ENCODE results near the gene CD300LG. TPM values are rescaled to one million over a fixed set of nuclear protein-coding genes. Genes with fewer than 3 reads are reported as not detected.

Gene CD300LG
- total RNA-seq, 3 donors from 2014 or later (not counting 1 experiment from before 2014, with no cell fraction given) = not detected

- no peak overlapping the region for H3K27ac Mint-ChIP-seq
- WGBS (ENCODE audit: insufficient coverage) = 100% methylated on average over 2 of the region's 3 CpGs
- H3K36me3 Mint-ChIP-seq = no peaks in the 10 kb centered on the region
Observed at GRCh38 chr17:43801844-43802243, 45.1 kb upstream of the CD300LG start.

GRCh38 chr17:43803758-43804157 is 43.2 kb upstream of the CD300LG start:
- Histone ChIP-seq H3K27ac (ENCODE audit: low read length) (no peak overlapping the region), H3K27me3 (ENCODE audit: control insufficient read depth, insufficient read depth, low read length) (peaks cover 4% of the 10 kb centered on the region), H3K9me3 (ENCODE audit: control insufficient read depth, insufficient read depth, low read length) (no peaks in the 10 kb centered on the region), H3K4me1 (ENCODE audit: control insufficient read depth, insufficient read depth, low read length) (no peaks in the 10 kb centered on the region), H3K36me3 (ENCODE audit: control insufficient read depth, insufficient read depth, low read length) (no peaks in the 10 kb centered on the region), H3K4me3 (ENCODE audit: low read length) (no peak overlapping the region)
- WGBS (ENCODE audit: insufficient coverage) = 78% methylated on average over 4 of the region's 4 CpGs
- H3K36me3 Mint-ChIP-seq = no peaks in the 10 kb centered on the region
- H3K4me1 Mint-ChIP-seq = no peaks in the 10 kb centered on the region
- H3K27ac Mint-ChIP-seq = no peak overlapping the region
- H3K9me3 Mint-ChIP-seq = no peaks in the 10 kb centered on the region
- ATAC-seq = no peak
- DNase-seq = no peak
- H3K4me3 Mint-ChIP-seq = no peak overlapping the region
- peaks cover 16 to 36% of the 10 kb centered on the region in 2 donors for H3K27me3 Mint-ChIP-seq (ENCODE audit: low read depth in 2 of 2)
- TF ChIP-seq CTCF (IDR thresholded peaks at IDR 0.05) = no peak
- intact Hi-C loops (cut with micrococcal nuclease) = no loop called here

More at GRCh38 chr17:43801844-43802243, 45.1 kb upstream of the CD300LG start:
- Histone ChIP-seq H3K4me1 (ENCODE audit: control insufficient read depth, insufficient read depth, low read length) (no peaks in the 10 kb centered on the region), H3K4me3 (ENCODE audit: low read length) (no peak overlapping the region), H3K27ac (ENCODE audit: low read length) (no peak overlapping the region), H3K9me3 (ENCODE audit: control insufficient read depth, insufficient read depth, low read length) (no peaks in the 10 kb centered on the region), H3K27me3 (ENCODE audit: control insufficient read depth, insufficient read depth, low read length) (peaks cover 4% of the 10 kb centered on the region), H3K36me3 (ENCODE audit: control insufficient read depth, insufficient read depth, low read length) (no peaks in the 10 kb centered on the region)
- DNase-seq (no peak), ATAC-seq (no peak)
- Mint-ChIP-seq H3K4me1 (no peaks in the 10 kb centered on the region), H3K4me3 (no peak overlapping the region), H3K27me3 (ENCODE audit: low read depth in 2 of 2) (peaks cover 22 to 42% of the 10 kb centered on the region in 2 donors), H3K9me3 (no peaks in the 10 kb centered on the region)
- TF ChIP-seq CTCF (IDR thresholded peaks at IDR 0.05) = no peak
- intact Hi-C loops (cut with micrococcal nuclease) = no loop called here

GRCh38 chr17:43805117-43805516 is 41.9 kb upstream of the CD300LG start:
- Histone ChIP-seq H3K36me3 (ENCODE audit: control insufficient read depth, insufficient read depth, low read length) (no peaks in the 10 kb centered on the region), H3K27ac (ENCODE audit: low read length) (no peak overlapping the region), H3K4me3 (ENCODE audit: low read length) (no peak overlapping the region), H3K9me3 (ENCODE audit: control insufficient read depth, insufficient read depth, low read length) (no peaks in the 10 kb centered on the region), H3K27me3 (ENCODE audit: control insufficient read depth, insufficient read depth, low read length) (no peaks in the 10 kb centered on the region), H3K4me1 (ENCODE audit: control insufficient read depth, insufficient read depth, low read length) (no peaks in the 10 kb centered on the region)
- no peaks in the 10 kb centered on the region for H3K9me3 Mint-ChIP-seq
- DNase-seq (no peak), ATAC-seq (no peak)
- TF ChIP-seq CTCF (IDR thresholded peaks at IDR 0.05) = no peak
- H3K36me3 Mint-ChIP-seq = no peaks in the 10 kb centered on the region
- no peak overlapping the region for H3K4me3 Mint-ChIP-seq
- intact Hi-C loops (cut with micrococcal nuclease) = no loop called here
- H3K27me3 Mint-ChIP-seq (ENCODE audit: low read depth in 2 of 2) = peaks cover 16 to 39% of the 10 kb centered on the region in 2 donors
- H3K4me1 Mint-ChIP-seq = no peaks in the 10 kb centered on the region
- H3K27ac Mint-ChIP-seq = no peak overlapping the region

GRCh38 chr17:43808076-43808475 is 38.9 kb upstream of the CD300LG start:
- WGBS (ENCODE audit: insufficient coverage) = 85% methylated on average over 4 of the region's 4 CpGs
- no peaks in the 10 kb centered on the region for H3K27me3 ChIP-seq (ENCODE audit: control insufficient read depth, insufficient read depth, low read length)
- H3K36me3 Mint-ChIP-seq = no peaks in the 10 kb centered on the region
- H3K4me1 ChIP-seq (ENCODE audit: control insufficient read depth, insufficient read depth, low read length) = no peaks in the 10 kb centered on the region
- no peaks in the 10 kb centered on the region for H3K36me3 ChIP-seq (ENCODE audit: control insufficient read depth, insufficient read depth, low read length)
- no peak overlapping the region for H3K4me3 ChIP-seq (ENCODE audit: low read length)
- TF ChIP-seq CTCF (IDR thresholded peaks at IDR 0.05) = no peak
- no peaks in the 10 kb centered on the region for H3K9me3 ChIP-seq (ENCODE audit: control insufficient read depth, insufficient read depth, low read length)
- no peak overlapping the region for H3K27ac Mint-ChIP-seq
- H3K4me1 Mint-ChIP-seq = no peaks in the 10 kb centered on the region
- DNase-seq = no peak
- intact Hi-C loops (cut with micrococcal nuclease) = no loop called here
- peaks cover 6 to 44% of the 10 kb centered on the region in 2 donors for H3K27me3 Mint-ChIP-seq (ENCODE audit: low read depth in 2 of 2)
- no peaks in the 10 kb centered on the region for H3K9me3 Mint-ChIP-seq
- no peak for ATAC-seq
- no peak overlapping the region for H3K27ac ChIP-seq (ENCODE audit: low read length)
- no peak overlapping the region for H3K4me3 Mint-ChIP-seq

Measured in natural killer cell (primary cell).